Measurements from ENCODE around the gene PSME3.

- TF ChIP-seq POLR2AphosphoS5 (IDR thresholded peaks at IDR 0.05; ENCODE audit: low read depth, low read length) (no peak), REST (IDR thresholded peaks at IDR 0.05; ENCODE audit: insufficient read depth in 1 of 2, low read depth in 2 of 2, low read length in 2 of 2) (no peak)
Observed at GRCh38 chr17:42872251-42872965, 39.2 kb downstream of the PSME3 start.
